Mucosa of descending colon (tissue), 3 donors: ENCODE measurements around the gene RELN. TPM values are rescaled to one million over a fixed set of nuclear protein-coding genes. Genes with fewer than 3 reads are reported as not detected.

Source experiments
- ATAC-seq: fragments of 200-7000 bp; cut with Tn5 transposase; one replicate; pipeline ENCODE4 v1.9.1; 2020; ENCODE audit warnings: mild to moderate bottlenecking, moderate library complexity
- DNase-seq, 3 donors: peaks; one replicate each; pipeline ENCODE4 v3.0.0-alpha.2; 2020
- H3K36me3 ChIP-seq: fragments of 200-600 bp; one replicate; pipeline ENCODE4 v1.8.0; 2021; ENCODE audit warnings: low read depth, mild to moderate bottlenecking
- H3K4me1 ChIP-seq: fragments of 200-600 bp; one replicate; pipeline ENCODE4 v1.8.0; 2021; ENCODE audit warnings: low read depth, mild to moderate bottlenecking
- H3K4me3 ChIP-seq: fragments of 200-600 bp; one replicate; pipeline ENCODE4 v1.8.0; 2021; ENCODE audit warnings: mild to moderate bottlenecking
- H3K9me3 ChIP-seq: fragments of 200-600 bp; one replicate; pipeline ENCODE4 v1.8.0; 2021; ENCODE audit warnings: mild to moderate bottlenecking
- CTCF ChIP-seq: fragments of 200-600 bp; IDR thresholded peaks from one replicate; pipeline ENCODE4 v1.8.0; 2022; ENCODE audit warnings: antibody characterized with exemption, mild to moderate bottlenecking
- intact Hi-C, 2 donors: fragments of 100-400 bp; cut with DNase I in 1 of 2; cut with micrococcal nuclease in 1 of 2; formaldehyde crosslinking; loops; one replicate each; pipeline versions ENCODE4 v1.11.0 to v1.11.1; 2022; cut with DNase I, micrococcal nuclease
- total RNA-seq, 3 donors: library from RNA; stranded (reverse); fragmentation: NEBNext Ultra II Directional in 2 of 3; extraction: Animal tissue kit (Norgen Biotek cat#: 25700) in 2 of 3; gene quantifications; one replicate each; pipeline versions ENCODE4 v1.2.1 to v1.2.4, GENCODE V29; 2021 to 2023
- donor health status: DM: no; HTN: no; CAD: no; lungs with moderate emphysema.
- donor health status: DM: no; HTN: no; CAD: no.
- donor health status: DM: no; HTN: yes; CAD: no.

Gene RELN
- total RNA-seq, 3 donors from 2014 or later: 1.1 to 4.4 (median 2.4) TPM

GRCh38 chr7:103865442-103865841, 124.0 kb downstream of the RELN start:
- DNase-seq: no peak
- Histone ChIP-seq H3K36me3 (no peaks in the 10 kb centered on the region), H3K4me1 (no peaks in the 10 kb centered on the region), H3K9me3 (no peaks in the 10 kb centered on the region), H3K4me3 (no peak overlapping the region)
- ATAC-seq: no peak
- TF ChIP-seq CTCF: no peak
- intact Hi-C loops: no loop called here

GRCh38 chr7:103862302-103863035, 127.0 kb downstream of the RELN start:
- no peak for DNase-seq
- H3K36me3 ChIP-seq: no peaks in the 10 kb centered on the region
- no peak overlapping the region for H3K4me3 ChIP-seq
- no peaks in the 10 kb centered on the region for H3K4me1 ChIP-seq
- ATAC-seq: no peak
- H3K9me3 ChIP-seq: no peaks in the 10 kb centered on the region
- intact Hi-C loops: no loop called here
- TF ChIP-seq CTCF: no peak

- ATAC-seq (no peak), DNase-seq (no peak)
- Histone ChIP-seq H3K9me3 (no peaks in the 10 kb centered on the region), H3K4me1 (no peaks in the 10 kb centered on the region), H3K36me3 (no peaks in the 10 kb centered on the region), H3K4me3 (no peak overlapping the region)
- intact Hi-C loops: no loop called here
- TF ChIP-seq CTCF: no peak
These were observed 129.7 kb downstream of the RELN start for GRCh38 chr7:103859709-103860108.

- no peak overlapping the region for H3K4me3 ChIP-seq
- no peaks in the 10 kb centered on the region for H3K9me3 ChIP-seq
- H3K4me1 ChIP-seq: no peaks in the 10 kb centered on the region
- ATAC-seq: no peak
- no peak for DNase-seq
- TF ChIP-seq CTCF: no peak
- intact Hi-C loops: no loop called here
- H3K36me3 ChIP-seq: no peaks in the 10 kb centered on the region
These were observed 132.0 kb downstream of the RELN start for GRCh38 chr7:103857435-103857834.

- Histone ChIP-seq H3K4me3 (no peak overlapping the region), H3K36me3 (no peaks in the 10 kb centered on the region), H3K4me1 (no peaks in the 10 kb centered on the region), H3K9me3 (no peaks in the 10 kb centered on the region)
- no peak for DNase-seq
- intact Hi-C loops: no loop called here
- no peak for TF ChIP-seq CTCF
- ATAC-seq: no peak
These were observed 132.5 kb downstream of the RELN start for GRCh38 chr7:103856929-103857328.

GRCh38 chr7:103855671-103856070, 133.8 kb downstream of the RELN start:
- Histone ChIP-seq H3K4me1 (no peaks in the 10 kb centered on the region), H3K36me3 (no peaks in the 10 kb centered on the region), H3K9me3 (no peaks in the 10 kb centered on the region), H3K4me3 (no peak overlapping the region)
- ATAC-seq: no peak
- no peak for DNase-seq
- no peak for TF ChIP-seq CTCF
- intact Hi-C loops: no loop called here
